Fibroblast of lung (primary cell): ENCODE measurements around the gene BGN. TPM values are rescaled to one million over a fixed set of nuclear protein-coding genes. Genes with fewer than 3 reads are reported as not detected.

Experiments used
- DNase-seq, 2 donors: peaks; one replicate each; pipeline versions ENCODE4 v3.0.0 to v3.0.0-alpha.2; 2010; ENCODE audit warnings: low read depth in 2 of 2
- H2AFZ ChIP-seq: 2 replicates; pipeline ENCODE4 v1.5.1; 2012; ENCODE audit warnings: low read length, control low read depth, inconsistent platforms
- H3K27ac ChIP-seq: 2 replicates; pipeline ENCODE4 v1.5.1; 2011; ENCODE audit warnings: low read length, control low read depth; ENCODE audit not compliant: insufficient read depth
- H3K27me3 ChIP-seq: 2 replicates; pipeline ENCODE4 v1.5.1; 2011; ENCODE audit warnings: mild to moderate bottlenecking, low read length; ENCODE audit not compliant: control insufficient read depth, insufficient read depth
- H3K36me3 ChIP-seq: 2 replicates; pipeline ENCODE4 v1.5.1; 2011; ENCODE audit warnings: low read length; ENCODE audit not compliant: control insufficient read depth, insufficient read depth
- H3K4me1 ChIP-seq: 2 replicates; pipeline ENCODE4 v1.5.1; 2011; ENCODE audit warnings: low read length; ENCODE audit not compliant: control insufficient read depth, insufficient read depth; ENCODE audit errors: extremely low read depth
- H3K4me2 ChIP-seq: 2 replicates; pipeline ENCODE4 v1.5.1; 2011; ENCODE audit warnings: low read length, control low read depth; ENCODE audit not compliant: insufficient read depth; ENCODE audit errors: extremely low read depth
- H3K4me3 ChIP-seq, 4 experiments: fragments of 200-600 bp in 1 of 4; sonication (generic) in 1 of 4; replicated peaks in 1 of 4; 2 replicates each; pipeline ENCODE4 v1.5.1; 2011 to 2016; ENCODE audit warnings: low read length in 4 of 4, low read depth in 3 of 4, mild to moderate bottlenecking in 3 of 4, control low read depth in 2 of 4, inconsistent platforms in 1 of 4, mixed read lengths in 1 of 4; ENCODE audit not compliant: insufficient read depth in 1 of 4; ENCODE audit errors: control extremely low read depth in 1 of 4
- H3K79me2 ChIP-seq: 2 replicates; pipeline ENCODE4 v1.5.1; 2012; ENCODE audit warnings: mild to moderate bottlenecking, low read length, inconsistent platforms; ENCODE audit not compliant: control insufficient read depth, insufficient read depth
- H3K9ac ChIP-seq: 2 replicates; pipeline ENCODE4 v1.5.1; 2011; ENCODE audit warnings: mild to moderate bottlenecking, low read length, control low read depth; ENCODE audit not compliant: insufficient read depth
- H3K9me3 ChIP-seq: 2 replicates; pipeline ENCODE4 v1.5.1; 2012; ENCODE audit warnings: low read depth, low read length; ENCODE audit not compliant: control insufficient read depth, insufficient read depth
- H4K20me1 ChIP-seq: 2 replicates; pipeline ENCODE4 v1.5.1; 2011; ENCODE audit warnings: low read length; ENCODE audit not compliant: control insufficient read depth, insufficient read depth; ENCODE audit errors: extremely low read depth
- CTCF ChIP-seq, 2 donors: IDR thresholded peaks in 1 of 2; conservative IDR thresholded peaks in 1 of 2; 1 replicate in 1 of 2; 2 replicates in 1 of 2; pipeline ENCODE4 v1.5.1; 2011 to 2012; ENCODE audit warnings: low read length in 2 of 2, control low read depth in 1 of 2, inconsistent platforms in 1 of 2, low read depth in 1 of 2, mild to moderate bottlenecking in 1 of 2
- EZH2 ChIP-seq: IDR thresholded peaks from 2 replicates; pipeline ENCODE4 v1.5.1; 2012; ENCODE audit warnings: low read length, control low read depth, mild to moderate bottlenecking; ENCODE audit errors: missing control alignments
- polyA plus RNA-seq, 2 donors: library from polyadenylated mRNA; depleted of rRNA in 1 of 2; stranded (reverse) in 1 of 2; unstranded in 1 of 2; fragments of >200 nt; gene quantifications; 2 replicates each; pipeline ENCODE4 v1.2.1, GENCODE V29; 2011 to 2012; ENCODE audit warnings: missing spikeins in 1 of 2
- total RNA-seq: library from RNA; depleted of rRNA; stranded (reverse); fragments of >200 nt; gene quantifications from 2 replicates; pipeline ENCODE4 v1.2.1, GENCODE V29; 2014

BGN gene
- total and polyA plus RNA-seq, 2 donors (not counting 1 experiment from before 2014, with no cell fraction given) = 10.1 to 61.7 TPM

- DNase-seq = no peak
- TF ChIP-seq EZH2 = no peak
- no peak for TF ChIP-seq CTCF (conservative IDR thresholded peaks at IDR 0.05 in 1 of 2, IDR thresholded peaks at IDR 0.05 in 1 of 2; ENCODE audit: low read depth in 1 of 2, low read length in 2 of 2)
- no peaks in the 10 kb centered on the region for H4K20me1 ChIP-seq
- peaks cover 1% of the 10 kb centered on the region for H3K36me3 ChIP-seq
- no peaks in the 10 kb centered on the region for H3K9me3 ChIP-seq
- no peak overlapping the region for H3K9ac ChIP-seq
- no peaks in the 10 kb centered on the region for H3K79me2 ChIP-seq
- no peak overlapping the region for H2AFZ ChIP-seq
- no peak overlapping the region for H3K4me2 ChIP-seq
- H3K4me3 ChIP-seq = no peak overlapping the region
- no peaks in the 10 kb centered on the region for H3K27me3 ChIP-seq
- H3K27ac ChIP-seq = no peak overlapping the region
- no peaks in the 10 kb centered on the region for H3K4me1 ChIP-seq
Observed at GRCh38 chrX:153463031-153463430, 31.7 kb upstream of the BGN start.

GRCh38 chrX:153463556-153463955 lies 31.2 kb upstream of the BGN start:
- no peaks in the 10 kb centered on the region for H3K4me1 ChIP-seq
- H3K36me3 ChIP-seq = peaks cover 1% of the 10 kb centered on the region
- no peak overlapping the region for H3K9ac ChIP-seq
- no peak for DNase-seq
- H3K4me3 ChIP-seq = no peak overlapping the region
- H3K27ac ChIP-seq = no peak overlapping the region
- no peaks in the 10 kb centered on the region for H3K79me2 ChIP-seq
- H3K27me3 ChIP-seq = no peaks in the 10 kb centered on the region
- no peak for TF ChIP-seq CTCF (conservative IDR thresholded peaks at IDR 0.05 in 1 of 2, IDR thresholded peaks at IDR 0.05 in 1 of 2; ENCODE audit: low read depth in 1 of 2, low read length in 2 of 2)
- no peak for TF ChIP-seq EZH2
- no peak overlapping the region for H2AFZ ChIP-seq
- H3K4me2 ChIP-seq = no peak overlapping the region
- no peaks in the 10 kb centered on the region for H4K20me1 ChIP-seq
- no peaks in the 10 kb centered on the region for H3K9me3 ChIP-seq

DNA sequence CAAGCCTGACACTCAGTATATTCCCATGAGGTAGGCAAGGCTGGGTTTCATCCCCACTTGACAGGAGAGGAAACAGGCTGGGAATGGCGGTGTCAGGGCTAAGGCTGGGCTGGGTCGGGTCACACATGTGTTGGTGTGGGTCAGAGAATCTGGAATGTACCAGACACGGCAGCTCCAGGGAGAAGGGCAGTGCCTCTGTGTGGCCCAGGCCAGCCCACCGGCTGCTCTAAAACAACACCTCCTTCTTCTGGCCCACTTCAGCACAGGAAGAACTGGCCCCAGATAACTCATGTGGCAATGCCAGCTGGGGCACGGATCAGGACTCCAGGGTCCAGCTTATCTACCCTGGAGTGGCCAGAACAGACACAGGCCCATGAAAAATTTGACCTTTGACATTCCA lies 30.7 kb upstream of the BGN start:
- DNase-seq = no peak
- Histone ChIP-seq H3K4me1 (no peaks in the 10 kb centered on the region), H3K79me2 (no peaks in the 10 kb centered on the region), H4K20me1 (no peaks in the 10 kb centered on the region), H3K4me3 (no peak overlapping the region), H2AFZ (no peak overlapping the region), H3K36me3 (peaks cover 1% of the 10 kb centered on the region), H3K9me3 (no peaks in the 10 kb centered on the region), H3K27ac (no peak overlapping the region), H3K4me2 (no peak overlapping the region), H3K27me3 (no peaks in the 10 kb centered on the region), H3K9ac (no peak overlapping the region)
- TF ChIP-seq CTCF (conservative IDR thresholded peaks at IDR 0.05 in 1 of 2, IDR thresholded peaks at IDR 0.05 in 1 of 2; ENCODE audit: low read depth in 1 of 2, low read length in 2 of 2) (no peak), EZH2 (no peak)
